Caco-2 (cell line): ENCODE results near the gene AMOTL2. TPM values are rescaled to one million over a fixed set of nuclear protein-coding genes. Genes with fewer than 3 reads are reported as not detected.

Source experiments
- BruUV-seq: library from RNA; stranded (reverse); fragments of 400-500 nt; replicated peaks from 2 replicates; lab custom pipeline; 2021; lab: Mats Ljungman, UMichigan
- CTCF ChIA-PET: fragments of 300-600 bp; sonication (Branson Sonifier 250); formaldehyde crosslinking; loops from one replicate; lab custom pipeline; 2022; ENCODE audit warnings: antibody characterized with exemption; lab: Charles Lee
- POLR2A ChIA-PET: fragments of 300-600 bp; sonication (Branson Sonifier 250); formaldehyde crosslinking; loops from one replicate; lab custom pipeline; 2022; ENCODE audit warnings: antibody characterized with exemption; lab: Charles Lee
- DNase-seq, 2 experiments: peaks; one replicate each; pipeline versions ENCODE4 v3.0.0 to v3.0.0-alpha.2; 2020 to 2022
- H3K27me3 ChIP-seq: replicated peaks from 2 replicates; pipeline ENCODE4 v1.6.0; 2011; ENCODE audit warnings: low read length; ENCODE audit not compliant: control insufficient read depth, insufficient read depth
- H3K36me3 ChIP-seq: 2 replicates; pipeline ENCODE4 v1.5.1; 2011; ENCODE audit warnings: low read length; ENCODE audit not compliant: control insufficient read depth, insufficient read depth
- H3K4me1 ChIP-seq: fragments of 250-450 bp; sonication (Bioruptor Pico); 2 replicates; pipeline ENCODE4 v1.5.1; 2020; ENCODE audit warnings: mild to moderate bottlenecking
- H3K4me3 ChIP-seq: 2 replicates; pipeline ENCODE4 v1.5.1; 2011; ENCODE audit warnings: low read depth, mild to moderate bottlenecking, control low read depth, low read length
- H3K9me3 ChIP-seq: fragments of 250-450 bp; sonication (Bioruptor Pico); 2 replicates; pipeline ENCODE4 v1.5.1; 2020; ENCODE audit warnings: mild to moderate bottlenecking, moderate library complexity
- H3K27ac Mint-ChIP-seq: one replicate; pipeline ENCODE4 v1.8.0; 2022; ENCODE audit warnings: mixed read lengths; ENCODE audit not compliant: unreplicated experiment
- H3K27me3 Mint-ChIP-seq: one replicate; pipeline ENCODE4 v1.8.0; 2022; ENCODE audit warnings: mixed read lengths; ENCODE audit not compliant: insufficient read depth, unreplicated experiment
- H3K36me3 Mint-ChIP-seq: one replicate; pipeline ENCODE4 v1.8.0; 2022; ENCODE audit warnings: mild to moderate bottlenecking, mixed read lengths; ENCODE audit not compliant: insufficient read depth, unreplicated experiment
- H3K4me1 Mint-ChIP-seq: one replicate; pipeline ENCODE4 v1.8.0; 2022; ENCODE audit warnings: low read depth, mixed read lengths; ENCODE audit not compliant: unreplicated experiment
- H3K4me3 Mint-ChIP-seq: one replicate; pipeline ENCODE4 v1.8.0; 2022; ENCODE audit warnings: mild to moderate bottlenecking, moderate library complexity, mixed read lengths; ENCODE audit not compliant: unreplicated experiment
- H3K9me3 Mint-ChIP-seq: one replicate; pipeline ENCODE4 v1.8.0; 2022; ENCODE audit warnings: mixed read lengths; ENCODE audit not compliant: unreplicated experiment
- CTCF ChIP-seq, 2 experiments: fragments of 200-600 bp in 1 of 2; IDR thresholded peaks; 1 replicate in 1 of 2; 2 replicates in 1 of 2; pipeline versions ENCODE4 v1.5.1 to v1.8.0; 2011 to 2022; ENCODE audit warnings: antibody characterized with exemption in 1 of 2, control low read depth in 1 of 2, inconsistent platforms in 1 of 2, low read depth in 1 of 2, low read length in 1 of 2, mild to moderate bottlenecking in 1 of 2, moderate library complexity in 1 of 2; ENCODE audit not compliant: insufficient read depth in 1 of 2, severe bottlenecking in 1 of 2, unreplicated experiment in 1 of 2
- intact Hi-C: fragments of 100-400 bp; cut with micrococcal nuclease; formaldehyde crosslinking; loops from one replicate; pipeline ENCODE4 v1.10.0; 2022; ENCODE audit not compliant: unreplicated experiment
- total RNA-seq: library from RNA; stranded (reverse); gene quantifications from 2 replicates; pipeline ENCODE4 v1.2.3, GENCODE V29; 2022

Gene AMOTL2
- total RNA-seq, 1 experiment from 2014 or later = 271 TPM

- Histone ChIP-seq H3K36me3 (no peaks in the 10 kb centered on the region), H3K4me1 (peaks cover 75% of the 10 kb centered on the region), H3K9me3 (no peaks in the 10 kb centered on the region), H3K27me3 (no peaks in the 10 kb centered on the region), H3K4me3 (no peak overlapping the region)
- Mint-ChIP-seq H3K4me3 (no peak overlapping the region), H3K4me1 (peaks cover 34% of the 10 kb centered on the region), H3K9me3 (no peaks in the 10 kb centered on the region), H3K27me3 (no peaks in the 10 kb centered on the region), H3K27ac (peak overlapping the region; percentile 92), H3K36me3 (no peaks in the 10 kb centered on the region)
- BruUV-seq = no TSS peak
- ChIA-PET CTCF (interaction anchor here (0.6 to 0.8 kb wide), 5 partner anchors 29 to 140 kb away, joined by 3 to 5 read pairs (median 3); no protein-coding TSS in a partner anchor), POLR2A (interaction anchor here (2.9 kb wide), 1 partner anchor 53 kb away, joined by 31 read pairs; no protein-coding TSS in a partner anchor)
- TF ChIP-seq CTCF (IDR thresholded peaks at IDR 0.05; ENCODE audit: insufficient read depth in 1 of 2, low read depth in 1 of 2, low read length in 1 of 2, severe bottlenecking in 1 of 2, unreplicated experiment in 1 of 2) = no peak
- intact Hi-C loops = no loop called here
- no peak for DNase-seq
These were observed 63.0 kb downstream of the AMOTL2 start for GRCh38 chr3:134311265-134311664.

- intact Hi-C loops = loop anchor here (1.0 to 2.0 kb wide), 7 partner anchors 17 to 331 kb away; partner anchors contain the start of gene AMOTL2
These were observed 64.1 kb downstream of the AMOTL2 start for GRCh38 chr3:134309987-134310700.

More at GRCh38 chr3:134309987-134310700, 64.1 kb downstream of the AMOTL2 start:
- ChIA-PET CTCF (interaction anchor here (0.6 to 2.1 kb wide), 13 partner anchors 17 to 168 kb away, joined by 3 to 37 read pairs (median 4); partner anchors contain the start of gene AMOTL2), POLR2A (interaction anchor here (0.5 to 2.9 kb wide), 13 partner anchors 17 to 1931 kb away, joined by 3 to 31 read pairs (median 3); partner anchors contain the start of gene AMOTL2)
- H3K9me3 Mint-ChIP-seq = no peaks in the 10 kb centered on the region
- peak; percentile 87 to 88 for DNase-seq
- no peaks in the 10 kb centered on the region for H3K27me3 Mint-ChIP-seq
- Histone ChIP-seq H3K4me3 (no peak overlapping the region), H3K4me1 (peaks cover 68% of the 10 kb centered on the region), H3K36me3 (no peaks in the 10 kb centered on the region), H3K9me3 (no peaks in the 10 kb centered on the region), H3K27me3 (no peaks in the 10 kb centered on the region)
- H3K27ac Mint-ChIP-seq = peak overlapping the region; percentile 92
- no peaks in the 10 kb centered on the region for H3K36me3 Mint-ChIP-seq
- TF ChIP-seq CTCF (IDR thresholded peaks at IDR 0.05; ENCODE audit: insufficient read depth in 1 of 2, low read depth in 1 of 2, low read length in 1 of 2, severe bottlenecking in 1 of 2, unreplicated experiment in 1 of 2) = no peak
- TSS peak; percentile 62 for BruUV-seq
- H3K4me3 Mint-ChIP-seq = peak overlapping the region; percentile 3
- H3K4me1 Mint-ChIP-seq = peaks cover 26% of the 10 kb centered on the region
